A549 (cell line): ENCODE results near the gene GRID2IP.

Experiments used
- TF ChIP-seq, protein P1 (sequence below): fragments of 450-650 bp; IDR thresholded peaks from 2 replicates; pipeline ENCODE4 v1.6.1; 2014; ENCODE audit warnings: antibody characterized with exemption
- TF ChIP-seq, protein P2 (sequence below): fragments of 200-600 bp; sonication (generic); IDR thresholded peaks from 2 replicates; pipeline ENCODE4 v1.6.1; 2016; ENCODE audit warnings: antibody characterized with exemption, mild to moderate bottlenecking, moderate library complexity

DNA sequence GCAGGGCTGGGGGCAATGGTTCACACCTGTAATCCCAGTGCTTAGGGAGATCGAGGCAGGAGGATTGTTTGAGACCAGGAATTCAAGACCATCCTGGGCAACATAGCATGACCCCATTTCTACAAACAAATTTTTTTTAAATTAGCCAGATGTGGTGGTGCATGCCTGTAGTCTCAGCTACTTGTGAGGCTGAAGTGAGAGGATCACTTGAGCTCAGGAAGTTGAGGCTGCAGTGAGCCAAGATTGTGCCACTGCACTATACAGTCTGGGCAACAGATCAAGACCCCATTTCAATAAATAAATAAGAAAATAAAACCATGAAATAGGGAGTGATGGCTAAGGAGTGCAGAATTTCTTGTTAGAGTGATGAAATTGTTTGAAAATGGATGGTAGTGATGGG, 8.9 kb downstream of the GRID2IP start:
- TF ChIP-seq, protein P1, sequence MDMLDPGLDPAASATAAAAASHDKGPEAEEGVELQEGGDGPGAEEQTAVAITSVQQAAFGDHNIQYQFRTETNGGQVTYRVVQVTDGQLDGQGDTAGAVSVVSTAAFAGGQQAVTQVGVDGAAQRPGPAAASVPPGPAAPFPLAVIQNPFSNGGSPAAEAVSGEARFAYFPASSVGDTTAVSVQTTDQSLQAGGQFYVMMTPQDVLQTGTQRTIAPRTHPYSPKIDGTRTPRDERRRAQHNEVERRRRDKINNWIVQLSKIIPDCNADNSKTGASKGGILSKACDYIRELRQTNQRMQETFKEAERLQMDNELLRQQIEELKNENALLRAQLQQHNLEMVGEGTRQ = no peak
- TF ChIP-seq, protein P2, sequence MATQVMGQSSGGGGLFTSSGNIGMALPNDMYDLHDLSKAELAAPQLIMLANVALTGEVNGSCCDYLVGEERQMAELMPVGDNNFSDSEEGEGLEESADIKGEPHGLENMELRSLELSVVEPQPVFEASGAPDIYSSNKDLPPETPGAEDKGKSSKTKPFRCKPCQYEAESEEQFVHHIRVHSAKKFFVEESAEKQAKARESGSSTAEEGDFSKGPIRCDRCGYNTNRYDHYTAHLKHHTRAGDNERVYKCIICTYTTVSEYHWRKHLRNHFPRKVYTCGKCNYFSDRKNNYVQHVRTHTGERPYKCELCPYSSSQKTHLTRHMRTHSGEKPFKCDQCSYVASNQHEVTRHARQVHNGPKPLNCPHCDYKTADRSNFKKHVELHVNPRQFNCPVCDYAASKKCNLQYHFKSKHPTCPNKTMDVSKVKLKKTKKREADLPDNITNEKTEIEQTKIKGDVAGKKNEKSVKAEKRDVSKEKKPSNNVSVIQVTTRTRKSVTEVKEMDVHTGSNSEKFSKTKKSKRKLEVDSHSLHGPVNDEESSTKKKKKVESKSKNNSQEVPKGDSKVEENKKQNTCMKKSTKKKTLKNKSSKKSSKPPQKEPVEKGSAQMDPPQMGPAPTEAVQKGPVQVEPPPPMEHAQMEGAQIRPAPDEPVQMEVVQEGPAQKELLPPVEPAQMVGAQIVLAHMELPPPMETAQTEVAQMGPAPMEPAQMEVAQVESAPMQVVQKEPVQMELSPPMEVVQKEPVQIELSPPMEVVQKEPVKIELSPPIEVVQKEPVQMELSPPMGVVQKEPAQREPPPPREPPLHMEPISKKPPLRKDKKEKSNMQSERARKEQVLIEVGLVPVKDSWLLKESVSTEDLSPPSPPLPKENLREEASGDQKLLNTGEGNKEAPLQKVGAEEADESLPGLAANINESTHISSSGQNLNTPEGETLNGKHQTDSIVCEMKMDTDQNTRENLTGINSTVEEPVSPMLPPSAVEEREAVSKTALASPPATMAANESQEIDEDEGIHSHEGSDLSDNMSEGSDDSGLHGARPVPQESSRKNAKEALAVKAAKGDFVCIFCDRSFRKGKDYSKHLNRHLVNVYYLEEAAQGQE = no peak
